Vagina (tissue), 2 donors: ENCODE measurements around the gene RRM2.

Experiments used
- CTCF ChIP-seq, 3 experiments: fragments of 450-650 bp in 2 of 3; fragments of 200-600 bp in 1 of 3; sonication (generic) in 1 of 3; IDR thresholded peaks; one replicate each; pipeline ENCODE4 v1.5.1; 2017 to 2019; ENCODE audit warnings: antibody characterized with exemption in 3 of 3, mild to moderate bottlenecking in 2 of 3, moderate library complexity in 2 of 3
- POLR2A ChIP-seq, 2 donors: fragments of 450-650 bp; IDR thresholded peaks; one replicate each; pipeline ENCODE4 v1.6.1; 2017; ENCODE audit warnings: antibody characterized with exemption in 2 of 2, mild to moderate bottlenecking in 2 of 2, moderate library complexity in 2 of 2
- POLR2AphosphoS5 ChIP-seq, 2 donors: sonication (generic); formaldehyde crosslinking; IDR thresholded peaks; one replicate each; pipeline ENCODE4 v1.9.0; 2017; ENCODE audit warnings: antibody characterized with exemption in 2 of 2, mild to moderate bottlenecking in 2 of 2, low read depth in 1 of 2; ENCODE audit not compliant: insufficient read depth in 1 of 2

GRCh38 chr2:10135296-10136089, 13.0 kb downstream of the RRM2 start:
- TF ChIP-seq CTCF (IDR thresholded peaks at IDR 0.05) (no peak), POLR2AphosphoS5 (IDR thresholded peaks at IDR 0.05; ENCODE audit: insufficient read depth in 1 of 2, low read depth in 1 of 2) (no peak), POLR2A (IDR thresholded peaks at IDR 0.05) (no peak)
